ENCODE data around the gene CPTP. TPM values are rescaled to one million over a fixed set of nuclear protein-coding genes. Genes with fewer than 3 reads are reported as not detected.

The CPTP gene
- total RNA-seq = 10 to 100 TPM; 12.2 to 13.7 TPM

DNA sequence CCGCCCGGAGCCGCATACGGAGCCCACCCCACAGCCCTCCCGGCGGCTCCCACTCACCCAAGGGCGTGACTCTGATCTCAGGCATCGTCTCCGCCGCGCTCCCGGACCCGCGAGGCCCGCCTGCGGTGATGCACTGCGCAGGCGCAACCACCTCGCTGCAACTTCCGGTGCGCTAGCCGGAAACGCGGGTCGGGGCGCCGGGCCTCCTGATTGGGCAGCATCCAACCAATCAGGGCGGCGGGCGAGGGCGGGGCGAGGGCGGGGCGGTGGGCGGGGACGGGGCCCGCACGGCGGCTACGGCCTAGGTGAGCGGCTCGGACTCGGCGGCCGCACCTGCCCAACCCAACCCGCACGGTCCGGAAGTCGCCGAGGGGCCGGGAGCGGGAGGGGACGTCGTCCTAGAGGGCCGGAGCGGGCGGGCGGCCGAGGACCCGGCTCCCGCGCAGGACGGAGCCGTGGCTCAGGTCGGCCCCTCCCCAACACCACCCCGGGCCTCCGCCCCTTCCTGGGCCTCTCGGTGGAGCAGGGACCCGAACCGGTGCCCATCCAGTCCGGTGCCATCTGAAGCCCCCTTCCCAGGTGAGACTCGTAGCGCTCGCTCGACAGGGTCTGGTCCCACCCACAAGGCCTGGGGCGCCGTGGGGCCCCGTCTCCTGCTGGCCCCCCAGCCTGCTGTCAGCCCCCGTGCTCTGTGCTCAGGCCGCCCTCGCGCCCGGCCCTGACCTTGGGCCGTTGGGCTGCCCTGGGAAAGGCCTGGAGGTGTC is at the start of gene CPTP, which contains the start of gene INTS11:
Gene CPTP, plus strand, starts transcription at position 279 of the 764 bp plus-strand sequence. CDS start 2,109 bp downstream, outside the sequence.
Gene INTS11, minus strand, starts transcription at position 137 of the 764 bp plus-strand sequence. Its CDS starts 52 bp downstream, at position 85.
- Mint-ChIP-seq H3K27ac (peak within 1 kb of the TSS; percentile 90), H3K4me3 (peak within 1 kb of the TSS; percentile 88), H3K9me3 (no peaks in the 10 kb centered on the region), H3K36me3 (peaks cover 9% of the 10 kb centered on the region), H3K27me3 (no peaks in the 10 kb centered on the region), H3K4me1 (peaks cover 28% of the 10 kb centered on the region)
- peak; percentile 97 for DNase-seq

GRCh38 chr1:1274931-1275431 is 49.6 kb upstream of the CPTP start:
- peak overlapping the region; percentile 79 for H3K4me3 Mint-ChIP-seq
- H3K4me1 Mint-ChIP-seq = peaks cover 32% of the 10 kb centered on the region
- H3K27ac Mint-ChIP-seq = no peak overlapping the region
- no peaks in the 10 kb centered on the region for H3K9me3 Mint-ChIP-seq
- no peak for DNase-seq
- H3K36me3 Mint-ChIP-seq = peaks cover 23% of the 10 kb centered on the region
- no peaks in the 10 kb centered on the region for H3K27me3 Mint-ChIP-seq

DNA sequence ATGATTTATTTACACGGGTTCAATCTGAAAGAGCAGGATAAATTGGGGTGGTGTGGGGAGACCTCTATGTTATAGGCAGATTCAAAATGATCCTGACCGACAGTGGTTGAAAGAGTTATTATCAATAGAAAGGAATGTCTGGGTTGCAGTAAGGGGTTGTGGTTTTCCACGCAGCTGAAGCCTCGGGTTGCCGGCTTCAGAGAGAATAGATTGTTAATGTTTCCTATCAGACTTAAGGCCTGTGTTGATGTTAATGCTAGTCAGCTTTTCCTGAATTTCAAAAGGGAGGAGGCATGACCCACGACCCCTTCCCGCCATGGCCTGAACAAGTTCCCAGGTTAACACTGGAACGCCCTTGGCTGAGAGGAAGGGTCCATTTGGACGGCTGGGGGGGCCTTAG is 48.8 kb upstream of the CPTP start:
- no peak for DNase-seq
- H3K9me3 Mint-ChIP-seq = no peaks in the 10 kb centered on the region
- H3K4me1 Mint-ChIP-seq = peaks cover 24% of the 10 kb centered on the region
- no peaks in the 10 kb centered on the region for H3K27me3 Mint-ChIP-seq
- no peak overlapping the region for H3K27ac Mint-ChIP-seq
- peaks cover 14% of the 10 kb centered on the region for H3K36me3 Mint-ChIP-seq
- no peak overlapping the region for H3K4me3 Mint-ChIP-seq

- no peak overlapping the region for H3K27ac Mint-ChIP-seq
- no peaks in the 10 kb centered on the region for H3K27me3 Mint-ChIP-seq
- no peak overlapping the region for H3K4me3 Mint-ChIP-seq
- H3K9me3 Mint-ChIP-seq = no peaks in the 10 kb centered on the region
- H3K36me3 Mint-ChIP-seq = no peaks in the 10 kb centered on the region
- no peak for DNase-seq
- H3K4me1 Mint-ChIP-seq = peaks cover 6% of the 10 kb centered on the region
Measured at GRCh38 chr1:1278620-1279019, 46.0 kb upstream of the CPTP start.

GRCh38 chr1:1279028-1279427 is 45.6 kb upstream of the CPTP start:
- no peak for DNase-seq
- Mint-ChIP-seq H3K9me3 (no peaks in the 10 kb centered on the region), H3K36me3 (no peaks in the 10 kb centered on the region), H3K27ac (no peak overlapping the region), H3K27me3 (no peaks in the 10 kb centered on the region), H3K4me1 (peaks cover 6% of the 10 kb centered on the region), H3K4me3 (no peak overlapping the region)

DNA sequence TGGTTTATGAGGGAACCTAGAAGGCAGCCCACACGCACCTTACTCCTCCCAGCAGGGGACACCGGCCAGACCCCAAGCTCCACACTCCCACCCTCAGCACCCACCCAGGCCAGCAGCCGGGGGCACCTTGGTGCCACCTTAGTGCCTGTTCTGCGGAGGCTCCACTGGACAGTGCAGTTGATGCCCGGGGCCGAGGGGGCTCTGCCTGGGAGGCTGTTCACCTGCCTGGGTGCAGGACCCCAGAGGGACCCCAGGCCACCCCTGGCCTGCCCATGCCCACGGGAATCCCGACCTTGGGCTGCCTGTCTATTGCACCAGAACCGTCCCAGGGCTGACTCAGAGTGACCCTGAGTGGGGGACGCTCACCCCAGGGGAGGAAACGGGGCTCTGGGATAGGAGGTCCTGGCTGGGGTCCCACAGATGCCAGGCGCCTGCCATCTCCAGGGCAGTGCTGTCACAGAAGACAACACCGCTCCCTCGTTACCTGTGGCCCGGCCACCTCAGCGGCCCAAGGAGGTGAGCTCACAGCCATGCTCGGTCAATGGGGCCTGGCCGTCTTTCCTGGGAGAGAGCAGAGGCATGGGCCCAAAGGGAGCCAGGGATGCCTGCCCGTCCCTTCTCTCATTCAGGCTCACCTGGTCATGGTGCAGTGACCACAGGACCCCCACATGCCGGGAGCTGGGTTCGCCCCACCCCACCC is 43.7 kb upstream of the CPTP start:
- Mint-ChIP-seq H3K4me1 (no peaks in the 10 kb centered on the region), H3K36me3 (no peaks in the 10 kb centered on the region), H3K27ac (no peak overlapping the region), H3K9me3 (no peaks in the 10 kb centered on the region), H3K4me3 (no peak overlapping the region), H3K27me3 (no peaks in the 10 kb centered on the region)
- DNase-seq = no peak

- DNase-seq = no peak
- no peaks in the 10 kb centered on the region for H3K4me1 Mint-ChIP-seq
- H3K27me3 Mint-ChIP-seq = no peaks in the 10 kb centered on the region
- H3K9me3 Mint-ChIP-seq = no peaks in the 10 kb centered on the region
- H3K27ac Mint-ChIP-seq = no peak overlapping the region
- H3K36me3 Mint-ChIP-seq = no peaks in the 10 kb centered on the region
- no peak overlapping the region for H3K4me3 Mint-ChIP-seq
Measured at GRCh38 chr1:1281533-1282321, 42.9 kb upstream of the CPTP start.

GRCh38 chr1:1282998-1283397 is 41.6 kb upstream of the CPTP start:
- no peaks in the 10 kb centered on the region for H3K4me1 Mint-ChIP-seq
- no peaks in the 10 kb centered on the region for H3K27me3 Mint-ChIP-seq
- H3K4me3 Mint-ChIP-seq = no peak overlapping the region
- H3K36me3 Mint-ChIP-seq = no peaks in the 10 kb centered on the region
- H3K27ac Mint-ChIP-seq = no peak overlapping the region
- DNase-seq = no peak
- H3K9me3 Mint-ChIP-seq = no peaks in the 10 kb centered on the region

DNA sequence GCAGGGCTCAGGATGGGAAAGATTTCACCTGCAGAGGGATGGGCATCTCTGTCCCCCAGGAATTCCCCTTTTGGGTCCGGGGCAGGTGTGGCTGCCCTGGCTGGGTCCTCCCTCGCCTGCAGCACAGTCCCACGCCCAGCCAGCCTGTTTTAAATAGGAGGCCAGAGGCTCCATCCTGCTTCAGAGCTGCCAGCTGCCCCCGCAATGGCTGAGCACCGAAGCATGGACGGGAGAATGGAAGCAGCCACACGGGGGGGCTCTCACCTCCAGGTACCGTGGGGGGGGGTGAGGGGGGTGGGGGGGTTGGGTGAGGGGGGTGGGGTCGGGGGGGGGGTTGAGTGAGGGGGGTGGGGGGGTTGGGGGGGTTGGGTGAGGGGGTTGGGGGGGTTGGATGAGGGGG is 40.8 kb upstream of the CPTP start:
- H3K27ac Mint-ChIP-seq = no peak overlapping the region
- H3K27me3 Mint-ChIP-seq = no peaks in the 10 kb centered on the region
- no peaks in the 10 kb centered on the region for H3K9me3 Mint-ChIP-seq
- H3K36me3 Mint-ChIP-seq = no peaks in the 10 kb centered on the region
- no peak overlapping the region for H3K4me3 Mint-ChIP-seq
- DNase-seq = no peak
- H3K4me1 Mint-ChIP-seq = no peaks in the 10 kb centered on the region

DNA sequence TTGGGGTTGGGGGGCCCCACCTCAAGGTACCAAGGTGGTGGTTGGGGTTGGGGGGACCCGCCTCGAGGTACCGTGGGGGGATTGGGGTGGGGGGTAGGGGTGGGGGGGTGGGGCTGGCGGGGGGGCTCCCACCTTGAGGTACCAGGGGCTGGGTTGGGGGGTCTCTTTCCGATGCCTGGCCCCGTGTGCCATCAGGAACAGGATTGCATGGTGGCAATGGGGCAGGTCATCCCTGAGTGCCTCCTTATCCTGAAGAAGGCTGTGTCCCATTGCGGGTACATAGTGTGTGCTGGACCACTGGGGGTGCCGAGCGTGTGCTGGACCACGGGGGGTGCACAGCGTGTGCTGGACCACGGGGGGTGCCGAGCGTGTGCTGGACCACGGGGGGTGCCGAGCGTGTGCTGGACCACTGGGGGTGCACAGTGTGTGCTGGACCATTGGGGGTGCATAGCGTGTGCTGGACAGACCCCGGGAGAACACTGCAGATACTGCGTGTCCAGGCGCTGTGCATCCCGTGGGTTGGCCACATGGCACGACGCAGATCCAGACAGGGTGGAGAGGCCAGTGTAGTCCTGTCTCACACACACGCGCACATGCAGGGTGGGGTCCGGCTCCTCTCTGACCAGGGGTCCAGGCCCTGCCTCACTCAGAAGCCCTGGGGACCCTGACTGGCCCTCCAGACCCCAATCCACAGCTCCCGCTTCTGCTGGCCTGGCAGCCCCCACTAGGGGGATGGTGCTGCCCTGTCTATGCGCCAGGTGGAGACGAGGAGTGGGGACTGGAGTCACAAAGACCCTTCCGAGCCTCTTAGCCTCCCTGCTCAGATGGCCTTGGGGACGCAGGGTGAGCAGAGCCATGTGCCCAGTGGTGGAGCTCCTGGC is 40.1 kb upstream of the CPTP start:
- Mint-ChIP-seq H3K27ac (no peak overlapping the region), H3K4me3 (no peak overlapping the region), H3K27me3 (no peaks in the 10 kb centered on the region), H3K36me3 (no peaks in the 10 kb centered on the region), H3K4me1 (no peaks in the 10 kb centered on the region), H3K9me3 (no peaks in the 10 kb centered on the region)
- no peak for DNase-seq

GRCh38 chr1:1285102-1285571 is 39.5 kb upstream of the CPTP start:
- Mint-ChIP-seq H3K9me3 (no peaks in the 10 kb centered on the region), H3K27ac (no peak overlapping the region), H3K27me3 (no peaks in the 10 kb centered on the region), H3K4me3 (no peak overlapping the region), H3K4me1 (no peaks in the 10 kb centered on the region), H3K36me3 (no peaks in the 10 kb centered on the region)
- DNase-seq = no peak

- H3K27me3 Mint-ChIP-seq = no peaks in the 10 kb centered on the region
- H3K36me3 Mint-ChIP-seq = no peaks in the 10 kb centered on the region
- H3K27ac Mint-ChIP-seq = no peak overlapping the region
- H3K4me1 Mint-ChIP-seq = no peaks in the 10 kb centered on the region
- H3K9me3 Mint-ChIP-seq = no peaks in the 10 kb centered on the region
- DNase-seq = no peak
- no peak overlapping the region for H3K4me3 Mint-ChIP-seq
Measured at GRCh38 chr1:1285611-1286311, 38.8 kb upstream of the CPTP start.

- DNase-seq = no peak
- no peaks in the 10 kb centered on the region for H3K4me1 Mint-ChIP-seq
- no peaks in the 10 kb centered on the region for H3K36me3 Mint-ChIP-seq
- no peak overlapping the region for H3K4me3 Mint-ChIP-seq
- H3K9me3 Mint-ChIP-seq = no peaks in the 10 kb centered on the region
- no peak overlapping the region for H3K27ac Mint-ChIP-seq
- no peaks in the 10 kb centered on the region for H3K27me3 Mint-ChIP-seq
Measured at GRCh38 chr1:1286313-1287261, 38.0 kb upstream of the CPTP start.
